Stimulated activated CD8-positive, alpha-beta memory T cell treated with anti-CD3 and anti-CD28 coated beads, Interleukin-12 subunit alpha, Interleukin-12 subunit beta, amount 100 ng/mL, for 24 hours (primary cell): Measurements from ENCODE around the gene IL1B.

Experiments used
- DNase-seq: peaks from one replicate; pipeline ENCODE4 v3.0.0-alpha.2; 2020; ENCODE audit errors: extremely low read depth

Gene IL1B

DNA sequence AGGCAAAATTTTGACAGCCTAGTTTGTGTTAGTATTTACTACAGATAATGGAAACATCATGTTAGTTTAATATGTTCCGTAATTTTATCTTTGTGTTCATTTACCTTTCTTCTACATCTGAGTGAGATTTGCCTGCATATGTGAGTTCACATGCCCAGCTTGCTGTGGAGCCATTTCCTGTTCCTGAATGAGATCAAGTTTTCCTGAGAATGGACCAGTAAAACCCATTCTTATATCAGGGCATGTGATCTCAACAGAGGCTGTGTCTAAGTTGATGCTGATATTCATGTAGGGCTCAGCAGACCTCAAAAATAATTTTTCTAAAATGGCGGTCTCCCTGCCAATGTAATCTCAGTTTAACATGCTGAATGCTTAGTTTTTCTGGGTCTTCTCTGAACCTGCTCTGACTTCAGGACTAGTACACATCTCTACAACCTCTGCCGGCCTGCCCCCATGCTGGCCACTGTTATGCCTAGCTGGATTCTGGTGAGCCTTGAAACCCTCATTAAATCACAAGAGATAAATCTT, 53.3 kb downstream of the IL1B start:
- DNase-seq, result no peak

DNA sequence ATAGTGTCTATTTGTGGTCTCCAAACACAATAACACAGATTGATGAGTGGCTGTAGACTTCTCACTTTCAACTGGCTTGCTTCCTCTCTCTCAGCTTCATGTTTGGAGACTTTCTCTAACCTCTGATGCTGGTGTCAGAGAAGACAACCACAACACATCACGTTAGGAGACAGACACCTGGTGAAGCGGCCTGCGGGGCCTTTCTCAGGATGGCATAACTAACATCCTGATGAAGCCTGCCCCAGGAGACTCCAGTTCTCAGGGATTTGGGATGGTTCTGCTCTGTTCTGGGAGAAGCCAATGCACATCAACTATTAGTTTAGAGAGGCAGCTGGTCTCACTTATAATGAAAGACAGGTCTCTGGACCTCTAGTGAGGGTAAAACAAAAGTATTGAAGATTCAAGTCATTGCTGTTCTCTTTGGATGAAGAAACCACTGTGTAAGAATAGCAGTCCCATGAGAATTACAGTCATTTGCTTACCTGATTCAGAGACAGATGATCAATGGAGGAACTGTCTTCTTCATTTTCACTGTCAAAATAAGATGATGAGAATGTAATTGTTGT, 54.3 kb downstream of the IL1B start:
- no peak for DNase-seq
